LNCAP (cell line): ENCODE results near the gene POLR3E.

ENCODE experiments used
- CTCF ChIP-seq: fragments of 450-650 bp; IDR thresholded peaks from 2 replicates; pipeline ENCODE4 v1.5.1; 2017; ENCODE audit warnings: mild to moderate bottlenecking

The POLR3E gene

GRCh38 chr16:22333457-22333994 is 36.3 kb downstream of the POLR3E start:
- no peak for TF ChIP-seq CTCF

- TF ChIP-seq CTCF: no peak
Measured at GRCh38 chr16:22335668-22336246, 38.5 kb downstream of the POLR3E start.

GRCh38 chr16:22336581-22336980 is 39.4 kb downstream of the POLR3E start:
- no peak for TF ChIP-seq CTCF

- no peak for TF ChIP-seq CTCF
Measured at GRCh38 chr16:22337045-22337444, 39.8 kb downstream of the POLR3E start.

GRCh38 chr16:22337849-22338635 is 40.8 kb downstream of the POLR3E start:
- TF ChIP-seq CTCF: no peak

GRCh38 chr16:22340945-22341344 is 43.7 kb downstream of the POLR3E start:
- TF ChIP-seq CTCF: no peak

- no peak for TF ChIP-seq CTCF
Measured at GRCh38 chr16:22342082-22342481, 44.9 kb downstream of the POLR3E start.
